WTC11 (cell line): ENCODE measurements around the gene CNTNAP2.

Source experiments
- CTCF ChIP-seq: fragments of 200-600 bp; IDR thresholded peaks from 2 replicates; pipeline ENCODE4 v1.8.0; 2022; ENCODE audit warnings: antibody characterized with exemption
- ETV6 ChIP-seq: sonication (generic); formaldehyde crosslinking; IDR thresholded peaks from 2 replicates; pipeline ENCODE4 v1.8.1; 2022; ENCODE audit warnings: mild to moderate bottlenecking, missing genetic modification reagents
- GABPB1 ChIP-seq: sonication (generic); formaldehyde crosslinking; IDR thresholded peaks from 2 replicates; pipeline ENCODE4 v1.8.1; 2023; ENCODE audit warnings: mild to moderate bottlenecking, missing genetic modification reagents
- IRF2 ChIP-seq: sonication (generic); formaldehyde crosslinking; IDR thresholded peaks from 2 replicates; pipeline ENCODE4 v1.8.0; 2022; ENCODE audit warnings: low read depth, missing genetic modification reagents, borderline replicate concordance
- USF2 ChIP-seq: sonication (generic); formaldehyde crosslinking; IDR thresholded peaks from 2 replicates; pipeline ENCODE4 v1.8.1; 2023; ENCODE audit warnings: mild to moderate bottlenecking, missing genetic modification reagents, moderate library complexity
- ZBTB21 ChIP-seq: sonication (generic); formaldehyde crosslinking; IDR thresholded peaks from 2 replicates; pipeline ENCODE4 v1.8.1; 2023; ENCODE audit warnings: mild to moderate bottlenecking, missing genetic modification reagents, borderline replicate concordance
- ZNF423 ChIP-seq: fragments of 250-450 bp; sonication (Bioruptor Pico); IDR thresholded peaks from 2 replicates; pipeline ENCODE4 v2.1.2; 2022; ENCODE audit warnings: mild to moderate bottlenecking, moderate library complexity

- TF ChIP-seq GABPB1 (no peak), USF2 (CRISPR knock-in tag) (no peak), ETV6 (CRISPR knock-in tag) (no peak), CTCF (no peak), ZNF423 (CRISPR knock-in tag) (no peak), IRF2 (CRISPR knock-in tag) (no peak), ZBTB21 (CRISPR knock-in tag) (no peak)
These were observed 1408.2 kb downstream of the CNTNAP2 start for GRCh38 chr7:147524726-147525250.
